Thymus (tissue), 11 donors: ENCODE measurements around the gene MELK. TPM values are rescaled to one million over a fixed set of nuclear protein-coding genes. Genes with fewer than 3 reads are reported as not detected.

Source experiments
- DNase-seq, 9 donors: peaks; one replicate each; pipeline ENCODE4 v3.0.0-alpha.2; 2013; ENCODE audit warnings: low spot score in 9 of 9, low read depth in 6 of 9, missing footprints in 1 of 9
- H3K27ac ChIP-seq, 2 donors: one replicate each; pipeline ENCODE4 v1.5.1; 2013; ENCODE audit warnings: control low read depth in 1 of 2, low read depth in 1 of 2, low read length in 1 of 2, mild to moderate bottlenecking in 1 of 2, moderate library complexity in 1 of 2
- H3K27me3 ChIP-seq, 2 donors: one replicate each; pipeline ENCODE4 v1.5.1; 2013; ENCODE audit warnings: low read length in 1 of 2; ENCODE audit not compliant: control insufficient read depth in 2 of 2, insufficient read depth in 1 of 2
- H3K36me3 ChIP-seq, 2 donors: one replicate each; pipeline ENCODE4 v1.5.1; 2013; ENCODE audit warnings: low read length in 1 of 2, mild to moderate bottlenecking in 1 of 2, moderate library complexity in 1 of 2; ENCODE audit not compliant: control insufficient read depth in 2 of 2, insufficient read depth in 2 of 2
- H3K4me1 ChIP-seq, 2 donors: one replicate each; pipeline ENCODE4 v1.5.1; 2013; ENCODE audit warnings: low read length in 2 of 2; ENCODE audit not compliant: control insufficient read depth in 2 of 2, insufficient read depth in 2 of 2
- H3K4me3 ChIP-seq, 2 donors: one replicate each; pipeline ENCODE4 v1.5.1; 2013; ENCODE audit warnings: low read length in 2 of 2, control low read depth in 1 of 2, mild to moderate bottlenecking in 1 of 2
- H3K9me3 ChIP-seq, 2 donors: one replicate each; pipeline ENCODE4 v1.5.1; 2013; ENCODE audit warnings: low read length in 1 of 2, mild to moderate bottlenecking in 1 of 2; ENCODE audit not compliant: control insufficient read depth in 2 of 2, insufficient read depth in 1 of 2
- WGBS: extraction: QIAGEN DNeasy Blood & Tissue Kit; methylation state at CpG from one replicate; pipeline ENCODE4 v1.1.7; 2013; 5-methylcytosine and 5-hydroxymethylcytosine counted together
- polyA plus RNA-seq: library from polyadenylated mRNA; stranded (reverse); fragments of 200-250 nt; gene quantifications from one replicate; pipeline ENCODE4 v1.2.3, GENCODE V29; 2013
- total RNA-seq: library from RNA; stranded (reverse); fragments of 120-200 nt; gene quantifications from one replicate; pipeline ENCODE4 v1.2.4, GENCODE V29; 2013
- donor health status: healthy.

The MELK gene
- total and polyA plus RNA-seq, 2 donors: 3.4 to 26.5 TPM

GRCh38 chr9:36713515-36714490 is 141.1 kb downstream of the MELK start:
- no peaks in the 10 kb centered on the region for H3K4me1 ChIP-seq
- H3K9me3 ChIP-seq: no peaks in the 10 kb centered on the region
- no peaks in the 10 kb centered on the region for H3K27me3 ChIP-seq
- H3K36me3 ChIP-seq: no peaks in the 10 kb centered on the region
- WGBS: 98% methylated on average over 29 of the region's 29 CpGs
- no peak overlapping the region for H3K27ac ChIP-seq
- H3K4me3 ChIP-seq: no peak overlapping the region
- no peak for DNase-seq

GRCh38 chr9:36716496-36716895 is 143.8 kb downstream of the MELK start:
- no peaks in the 10 kb centered on the region for H3K9me3 ChIP-seq
- no peak overlapping the region for H3K4me3 ChIP-seq
- H3K36me3 ChIP-seq: no peaks in the 10 kb centered on the region
- no peaks in the 10 kb centered on the region for H3K4me1 ChIP-seq
- H3K27ac ChIP-seq: no peak overlapping the region
- peaks cover 0 to 2% of the 10 kb centered on the region in 2 donors for H3K27me3 ChIP-seq
- no peak for DNase-seq
- WGBS: 96% methylated on average over 2 of the region's 2 CpGs

GRCh38 chr9:36717276-36717675 is 144.6 kb downstream of the MELK start:
- Histone ChIP-seq H3K4me3 (no peak overlapping the region), H3K27me3 (peaks cover 0 to 2% of the 10 kb centered on the region in 2 donors), H3K9me3 (no peaks in the 10 kb centered on the region), H3K27ac (no peak overlapping the region), H3K36me3 (no peaks in the 10 kb centered on the region), H3K4me1 (no peaks in the 10 kb centered on the region)
- no peak for DNase-seq
- 89% methylated on average over 3 of the region's 3 CpGs for WGBS

- H3K36me3 ChIP-seq: no peaks in the 10 kb centered on the region
- no peak for DNase-seq
- H3K9me3 ChIP-seq: no peaks in the 10 kb centered on the region
- WGBS: 0% methylated on average over 1 of the region's 1 CpG
- no peak overlapping the region for H3K4me3 ChIP-seq
- H3K4me1 ChIP-seq: no peaks in the 10 kb centered on the region
- no peak overlapping the region for H3K27ac ChIP-seq
- H3K27me3 ChIP-seq: peaks cover 0 to 2% of the 10 kb centered on the region in 2 donors
Observed at GRCh38 chr9:36718612-36719011, 145.9 kb downstream of the MELK start.

GRCh38 chr9:36720043-36720442 is 147.3 kb downstream of the MELK start:
- H3K27me3 ChIP-seq: peaks cover 0 to 4% of the 10 kb centered on the region in 2 donors
- no peak overlapping the region for H3K4me3 ChIP-seq
- no peaks in the 10 kb centered on the region for H3K9me3 ChIP-seq
- WGBS: 96% methylated on average over 9 of the region's 9 CpGs
- DNase-seq: no peak
- H3K36me3 ChIP-seq: no peaks in the 10 kb centered on the region
- no peaks in the 10 kb centered on the region for H3K4me1 ChIP-seq
- no peak overlapping the region for H3K27ac ChIP-seq

GRCh38 chr9:36721846-36722588 is 149.3 kb downstream of the MELK start:
- Histone ChIP-seq H3K9me3 (no peaks in the 10 kb centered on the region), H3K27ac (no peak overlapping the region), H3K4me3 (no peak overlapping the region), H3K4me1 (no peaks in the 10 kb centered on the region), H3K36me3 (no peaks in the 10 kb centered on the region), H3K27me3 (peaks cover 0 to 4% of the 10 kb centered on the region in 2 donors)
- 92% methylated on average over 8 of the region's 8 CpGs for WGBS
- peak in 1 of 9 donors; percentile 10 for DNase-seq

- Histone ChIP-seq H3K27ac (no peak overlapping the region), H3K27me3 (peaks cover 0 to 2% of the 10 kb centered on the region in 2 donors), H3K9me3 (no peaks in the 10 kb centered on the region), H3K4me3 (no peak overlapping the region), H3K36me3 (no peaks in the 10 kb centered on the region), H3K4me1 (no peaks in the 10 kb centered on the region)
- no peak for DNase-seq
- 94% methylated on average over 3 of the region's 3 CpGs for WGBS
Observed at GRCh38 chr9:36725777-36726356, 153.2 kb downstream of the MELK start.
